Measurements from ENCODE around the gene FLRT2.
A peak's percentile ranks its signal among the peaks of the same experiment; 100 is the strongest.

Gene FLRT2

GRCh38 chr14:85533861-85534291 is 3.9 kb downstream of the FLRT2 start:
- TF ChIP-seq, protein P1, sequence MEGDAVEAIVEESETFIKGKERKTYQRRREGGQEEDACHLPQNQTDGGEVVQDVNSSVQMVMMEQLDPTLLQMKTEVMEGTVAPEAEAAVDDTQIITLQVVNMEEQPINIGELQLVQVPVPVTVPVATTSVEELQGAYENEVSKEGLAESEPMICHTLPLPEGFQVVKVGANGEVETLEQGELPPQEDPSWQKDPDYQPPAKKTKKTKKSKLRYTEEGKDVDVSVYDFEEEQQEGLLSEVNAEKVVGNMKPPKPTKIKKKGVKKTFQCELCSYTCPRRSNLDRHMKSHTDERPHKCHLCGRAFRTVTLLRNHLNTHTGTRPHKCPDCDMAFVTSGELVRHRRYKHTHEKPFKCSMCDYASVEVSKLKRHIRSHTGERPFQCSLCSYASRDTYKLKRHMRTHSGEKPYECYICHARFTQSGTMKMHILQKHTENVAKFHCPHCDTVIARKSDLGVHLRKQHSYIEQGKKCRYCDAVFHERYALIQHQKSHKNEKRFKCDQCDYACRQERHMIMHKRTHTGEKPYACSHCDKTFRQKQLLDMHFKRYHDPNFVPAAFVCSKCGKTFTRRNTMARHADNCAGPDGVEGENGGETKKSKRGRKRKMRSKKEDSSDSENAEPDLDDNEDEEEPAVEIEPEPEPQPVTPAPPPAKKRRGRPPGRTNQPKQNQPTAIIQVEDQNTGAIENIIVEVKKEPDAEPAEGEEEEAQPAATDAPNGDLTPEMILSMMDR (IDR thresholded peaks at IDR 0.05; ENCODE audit: low read depth, low read length), result no peak
- H3K4me3 ChIP-seq (replicated peaks in 1 of 2; ENCODE audit: low read depth in 2 of 2, low read length in 2 of 2), result peak overlapping the region; percentile 83 to 93
- DNase-seq (ENCODE audit: low read depth in 2 of 2), result peak in 1 of 2 donors; percentile 32

DNA sequence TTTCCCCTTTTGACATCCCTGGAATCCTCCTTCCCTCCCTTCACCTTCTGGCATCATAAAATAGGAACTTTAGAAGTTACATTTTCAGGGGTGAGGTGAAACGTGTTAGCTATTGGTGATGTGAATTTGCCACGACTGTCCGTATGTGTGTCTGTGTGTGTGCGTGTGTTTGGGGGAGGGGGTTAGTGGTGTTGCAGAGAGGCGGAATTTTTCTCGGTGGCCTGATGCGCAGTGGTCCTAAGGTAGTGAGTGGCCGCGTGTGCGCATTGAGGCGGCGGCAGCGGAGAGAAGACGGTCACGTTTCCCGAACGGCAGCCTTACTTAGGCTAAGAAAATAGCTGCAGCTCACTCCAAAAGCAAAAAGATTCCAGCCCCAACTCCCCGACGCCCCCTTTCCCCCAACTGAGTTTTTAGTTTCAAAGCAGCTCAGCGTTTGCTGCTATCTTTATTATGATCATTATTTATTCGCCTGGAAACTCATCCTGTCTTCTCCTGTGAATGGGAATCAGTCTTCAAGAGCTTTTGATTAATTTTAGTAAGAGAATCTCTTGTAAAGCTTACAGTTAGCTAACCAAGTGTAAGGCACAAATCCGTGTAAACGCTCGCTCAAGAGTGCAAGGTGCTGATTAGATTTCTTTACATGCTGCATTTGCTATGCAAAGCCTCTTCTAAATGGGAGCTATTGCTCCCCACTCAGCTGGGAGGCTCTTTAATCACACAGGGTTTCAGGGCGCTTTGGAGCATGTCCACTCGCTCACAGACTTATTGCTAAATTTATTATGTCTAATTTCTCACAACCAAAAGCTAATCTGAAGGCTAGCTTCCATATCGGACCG is 4.7 kb downstream of the FLRT2 start:
- peak; percentile 27 to 28 for DNase-seq (ENCODE audit: low read depth in 2 of 2)
- peak overlapping the region; percentile 83 to 93 for H3K4me3 ChIP-seq (replicated peaks in 1 of 2; ENCODE audit: low read depth in 2 of 2, low read length in 2 of 2)
- TF ChIP-seq, protein P1 (IDR thresholded peaks at IDR 0.05; ENCODE audit: low read depth, low read length), result no peak

DNA sequence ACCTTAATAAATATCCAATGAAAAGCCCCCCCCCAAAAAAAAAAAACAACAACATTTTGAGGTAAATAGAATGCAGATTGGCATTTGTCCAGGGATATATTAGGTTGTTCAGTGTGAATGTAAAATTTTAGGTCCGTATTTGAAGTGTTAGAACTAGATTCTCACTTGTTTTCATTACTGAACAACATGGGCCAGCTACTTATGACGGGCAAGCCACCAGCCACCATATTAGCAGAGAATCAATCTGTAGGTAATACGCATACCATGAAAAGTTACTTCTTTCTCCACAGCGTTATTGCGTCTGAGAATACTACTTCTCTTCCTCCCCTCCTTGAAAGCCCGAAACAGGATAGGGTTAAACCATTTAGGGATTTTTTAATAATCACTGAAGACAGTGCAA is 5.4 kb downstream of the FLRT2 start:
- H3K4me3 ChIP-seq (replicated peaks in 1 of 2; ENCODE audit: low read depth in 2 of 2, low read length in 2 of 2), result peak overlapping the region in 1 of 2 donors; percentile 93
- DNase-seq (ENCODE audit: low read depth in 2 of 2), result peak in 1 of 2 donors; percentile 8

DNA sequence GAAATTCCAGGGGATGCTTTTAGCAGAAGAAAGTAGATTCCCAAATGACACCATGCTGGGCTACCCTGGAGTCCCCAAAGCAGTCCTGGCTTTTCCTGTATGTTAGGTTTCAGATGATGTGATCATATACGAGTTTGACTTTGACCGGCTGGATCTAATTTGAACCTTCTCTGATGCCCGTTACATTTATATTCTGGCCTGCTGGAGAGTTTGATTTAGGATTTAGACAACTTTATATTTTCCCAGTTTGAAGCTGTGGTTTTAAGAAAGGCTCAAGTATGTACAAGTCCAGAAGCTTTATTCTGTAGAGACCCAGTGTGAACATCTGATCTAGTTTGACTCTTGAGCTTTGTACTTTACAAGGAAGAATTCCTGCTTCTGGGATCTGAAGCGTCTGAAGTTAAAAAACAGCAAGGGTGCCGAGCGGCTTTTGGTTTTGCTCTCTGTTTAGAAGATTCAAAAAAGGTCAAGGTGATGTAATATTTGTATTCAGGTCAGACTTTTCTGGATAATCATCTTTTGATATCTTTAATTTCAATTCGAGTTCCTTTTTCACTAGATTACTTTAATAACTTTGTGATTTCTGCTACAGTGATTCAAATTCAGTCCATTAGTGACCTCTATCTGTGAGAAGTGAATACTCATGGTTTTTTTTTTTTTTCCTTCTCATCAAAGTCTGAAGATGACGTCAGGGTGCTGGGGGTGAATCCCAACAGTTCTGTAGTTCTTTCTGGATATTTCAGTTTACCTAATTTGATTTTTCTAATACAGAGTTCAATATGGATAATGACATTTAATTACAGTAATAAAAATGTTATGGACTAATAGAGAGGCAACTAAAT is 6.3 kb downstream of the FLRT2 start:
- H3K4me3 ChIP-seq (replicated peaks in 1 of 2; ENCODE audit: low read depth in 2 of 2, low read length in 2 of 2), result peak overlapping the region; percentile 6 to 21
- peak; percentile 69 to 76 for DNase-seq (ENCODE audit: low read depth in 2 of 2)
- TF ChIP-seq, protein P1 (IDR thresholded peaks at IDR 0.05; ENCODE audit: low read depth, low read length), result peak; percentile 22

More for the DNA sequence above, 5.4 kb downstream of the FLRT2 start:
- TF ChIP-seq, protein P1 (IDR thresholded peaks at IDR 0.05; ENCODE audit: low read depth, low read length), result no peak

DNA sequence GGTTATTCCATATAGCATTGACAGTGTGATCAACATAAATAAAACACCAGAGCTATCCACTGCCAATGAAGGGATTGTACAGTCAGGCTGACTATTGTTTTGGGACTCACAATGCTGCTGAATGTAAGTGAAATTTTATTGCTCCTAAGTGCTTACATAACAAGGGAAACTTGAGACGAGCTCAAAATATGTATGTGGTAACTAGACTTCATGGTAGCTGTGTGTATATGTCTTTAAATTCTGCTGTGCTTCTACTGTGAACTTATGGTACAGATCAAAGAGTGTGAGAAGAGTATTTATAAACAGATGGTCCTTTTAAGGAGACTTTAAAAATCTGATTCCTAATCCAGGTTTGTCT is 6.9 kb downstream of the FLRT2 start:
- no peak overlapping the region for H3K4me3 ChIP-seq (replicated peaks in 1 of 2; ENCODE audit: low read depth in 2 of 2, low read length in 2 of 2)
- DNase-seq (ENCODE audit: low read depth in 2 of 2), result peak; percentile 51 to 55
- TF ChIP-seq, protein P1 (IDR thresholded peaks at IDR 0.05; ENCODE audit: low read depth, low read length), result no peak

- H3K4me3 ChIP-seq (replicated peaks in 1 of 2; ENCODE audit: low read depth in 2 of 2, low read length in 2 of 2), result no peak overlapping the region
- no peak for DNase-seq (ENCODE audit: low read depth in 2 of 2)
- TF ChIP-seq, protein P1 (IDR thresholded peaks at IDR 0.05; ENCODE audit: low read depth, low read length), result no peak
Observed at GRCh38 chr14:85537526-85537925, 7.6 kb downstream of the FLRT2 start.
